Thymus (tissue), 11 donors: ENCODE data around the gene COPRS. TPM values are rescaled to one million over a fixed set of nuclear protein-coding genes. Genes with fewer than 3 reads are reported as not detected.

Source experiments
- DNase-seq, 9 donors: peaks; one replicate each; pipeline ENCODE4 v3.0.0-alpha.2; 2013; ENCODE audit warnings: low spot score in 9 of 9, low read depth in 6 of 9, missing footprints in 1 of 9
- H3K27ac ChIP-seq, 2 donors: one replicate each; pipeline ENCODE4 v1.5.1; 2013; ENCODE audit warnings: control low read depth in 1 of 2, low read depth in 1 of 2, low read length in 1 of 2, mild to moderate bottlenecking in 1 of 2, moderate library complexity in 1 of 2
- H3K27me3 ChIP-seq, 2 donors: one replicate each; pipeline ENCODE4 v1.5.1; 2013; ENCODE audit warnings: low read length in 1 of 2; ENCODE audit not compliant: control insufficient read depth in 2 of 2, insufficient read depth in 1 of 2
- H3K36me3 ChIP-seq, 2 donors: one replicate each; pipeline ENCODE4 v1.5.1; 2013; ENCODE audit warnings: low read length in 1 of 2, mild to moderate bottlenecking in 1 of 2, moderate library complexity in 1 of 2; ENCODE audit not compliant: control insufficient read depth in 2 of 2, insufficient read depth in 2 of 2
- H3K4me1 ChIP-seq, 2 donors: one replicate each; pipeline ENCODE4 v1.5.1; 2013; ENCODE audit warnings: low read length in 2 of 2; ENCODE audit not compliant: control insufficient read depth in 2 of 2, insufficient read depth in 2 of 2
- H3K4me3 ChIP-seq, 2 donors: one replicate each; pipeline ENCODE4 v1.5.1; 2013; ENCODE audit warnings: low read length in 2 of 2, control low read depth in 1 of 2, mild to moderate bottlenecking in 1 of 2
- H3K9me3 ChIP-seq, 2 donors: one replicate each; pipeline ENCODE4 v1.5.1; 2013; ENCODE audit warnings: low read length in 1 of 2, mild to moderate bottlenecking in 1 of 2; ENCODE audit not compliant: control insufficient read depth in 2 of 2, insufficient read depth in 1 of 2
- WGBS: extraction: QIAGEN DNeasy Blood & Tissue Kit; methylation state at CpG from one replicate; pipeline ENCODE4 v1.1.7; 2013; 5-methylcytosine and 5-hydroxymethylcytosine counted together
- polyA plus RNA-seq: library from polyadenylated mRNA; stranded (reverse); fragments of 200-250 nt; gene quantifications from one replicate; pipeline ENCODE4 v1.2.3, GENCODE V29; 2013
- total RNA-seq: library from RNA; stranded (reverse); fragments of 120-200 nt; gene quantifications from one replicate; pipeline ENCODE4 v1.2.4, GENCODE V29; 2013
- donor health status: healthy.

Gene COPRS
- total and polyA plus RNA-seq, 2 donors = 22.1 to 35.3 TPM

DNA sequence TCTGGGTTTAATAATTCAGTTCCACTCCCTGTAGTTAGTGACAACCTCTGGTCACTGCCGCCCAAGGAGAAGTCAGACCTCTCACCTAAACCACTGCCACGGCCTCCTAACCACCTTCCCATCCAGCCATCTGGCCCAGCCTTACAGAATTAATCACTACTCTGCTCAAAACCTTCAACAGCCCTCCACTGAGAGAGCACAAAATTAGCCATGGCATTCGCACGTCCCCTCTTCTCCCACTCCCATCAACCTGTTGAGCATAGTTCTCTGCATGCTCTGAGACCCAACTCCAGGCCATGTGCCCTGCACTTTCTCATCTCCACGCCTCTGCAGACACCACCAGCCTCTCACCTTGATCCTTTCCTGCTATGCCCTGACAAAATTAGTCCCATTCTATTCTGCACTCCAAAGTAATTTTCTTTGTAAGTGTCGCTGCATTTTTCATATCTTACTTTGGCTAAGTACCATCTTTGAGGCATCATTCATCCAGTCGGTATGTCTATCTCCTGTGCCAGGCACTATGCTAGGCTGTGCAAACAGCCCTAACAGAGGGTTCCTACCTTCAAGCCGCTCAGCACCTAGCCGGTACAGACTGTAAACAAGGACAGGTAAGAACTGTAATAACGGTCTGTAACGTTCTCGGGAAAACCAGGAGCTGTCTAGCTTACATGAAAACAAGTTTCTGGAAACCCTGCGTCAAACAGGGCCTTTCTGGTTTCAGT, 963 bp downstream of the COPRS start:
- peaks cover 0 to 5% of the 10 kb centered on the region in 2 donors for H3K27me3 ChIP-seq
- H3K4me3 ChIP-seq = peak overlapping the region; percentile 47 to 83
- WGBS = 52% methylated on average over 13 of the region's 13 CpGs
- peaks cover 11 to 15% of the 10 kb centered on the region in 2 donors for H3K4me1 ChIP-seq
- DNase-seq = peak in 1 of 9 donors; percentile 23
- no peaks in the 10 kb centered on the region for H3K9me3 ChIP-seq
- peaks cover 4 to 6% of the 10 kb centered on the region in 2 donors for H3K36me3 ChIP-seq
- H3K27ac ChIP-seq = no peak overlapping the region

DNA sequence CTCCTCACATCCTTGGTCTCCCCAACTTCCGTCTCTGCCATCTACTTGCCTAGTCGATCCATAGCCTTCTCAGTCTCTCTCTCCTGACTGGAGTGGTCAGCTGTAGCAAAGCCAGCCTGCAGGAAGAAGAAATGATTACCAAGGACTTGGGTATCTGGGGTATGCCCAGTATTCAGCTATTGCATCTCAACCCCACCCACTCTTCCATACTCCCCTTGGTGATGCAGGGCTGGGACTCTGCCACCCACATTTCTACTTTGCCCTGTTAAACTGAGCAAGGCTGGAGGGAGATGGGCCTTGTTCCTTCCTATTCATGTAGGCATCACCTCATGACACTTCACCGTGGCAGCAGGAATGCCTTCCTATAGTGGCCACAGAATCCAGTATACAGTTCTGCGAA, 2.3 kb downstream of the COPRS start:
- Histone ChIP-seq H3K27ac (no peak overlapping the region), H3K36me3 (peaks cover 0 to 3% of the 10 kb centered on the region in 2 donors), H3K4me1 (peaks cover 11 to 15% of the 10 kb centered on the region in 2 donors), H3K9me3 (no peaks in the 10 kb centered on the region), H3K4me3 (no peak overlapping the region), H3K27me3 (peaks cover 0 to 5% of the 10 kb centered on the region in 2 donors)
- no peak for DNase-seq
- 99% methylated on average over 4 of the region's 4 CpGs for WGBS

DNA sequence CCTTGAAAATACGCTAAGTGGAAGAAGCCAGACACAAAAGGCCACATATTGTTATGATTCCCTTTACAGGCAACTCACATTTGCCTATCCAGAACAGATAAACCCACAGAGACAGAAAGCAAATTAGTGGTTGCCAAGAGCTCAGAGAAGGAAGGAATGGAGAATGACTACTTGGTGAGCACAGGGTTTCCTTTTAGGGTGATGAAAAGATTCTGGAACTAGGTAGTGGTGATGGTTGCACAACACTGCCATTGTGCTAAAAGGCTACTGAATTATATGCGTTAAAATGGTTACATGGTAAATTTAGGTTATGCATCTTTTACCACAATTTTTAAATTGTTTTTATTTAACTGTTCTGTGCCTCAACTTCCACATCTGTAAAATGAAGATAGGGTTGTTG, 4.4 kb downstream of the COPRS start:
- Histone ChIP-seq H3K4me3 (no peak overlapping the region), H3K27ac (no peak overlapping the region), H3K27me3 (peaks cover 0 to 5% of the 10 kb centered on the region in 2 donors), H3K4me1 (peaks cover 10 to 14% of the 10 kb centered on the region in 2 donors), H3K9me3 (no peaks in the 10 kb centered on the region), H3K36me3 (peaks cover 0 to 3% of the 10 kb centered on the region in 2 donors)
- no peak for DNase-seq
- 99% methylated on average over 2 of the region's 2 CpGs for WGBS

DNA sequence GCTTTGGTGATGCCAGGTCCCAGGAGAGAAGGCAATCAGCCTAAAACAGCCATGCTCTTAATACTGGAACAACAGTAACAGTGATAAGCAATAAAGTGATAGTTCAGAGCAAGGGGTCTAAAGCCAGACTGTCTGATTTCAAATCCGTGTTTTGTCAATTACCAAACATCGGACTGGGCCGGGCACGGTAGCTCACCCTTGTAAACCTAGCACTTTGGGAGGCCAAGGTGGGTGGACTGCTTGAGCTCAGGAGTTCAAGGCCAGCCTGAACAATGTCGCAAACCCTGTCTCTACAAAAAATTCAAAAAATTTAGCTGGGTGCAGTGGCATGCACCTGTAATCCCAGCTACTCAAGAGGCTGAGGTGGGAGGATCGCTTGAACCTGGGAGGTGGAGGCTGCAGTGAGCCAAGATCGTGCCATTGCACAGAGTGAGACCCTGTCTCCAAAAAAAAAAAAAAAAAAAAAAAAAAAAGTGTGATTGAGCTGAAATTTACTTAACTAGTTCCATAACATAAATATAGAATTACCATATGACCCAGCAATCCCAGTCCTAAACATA, 5.1 kb downstream of the COPRS start:
- peaks cover 0 to 3% of the 10 kb centered on the region in 2 donors for H3K36me3 ChIP-seq
- DNase-seq = no peak
- H3K4me3 ChIP-seq = no peak overlapping the region
- no peak overlapping the region for H3K27ac ChIP-seq
- WGBS = 89% methylated on average over 7 of the region's 7 CpGs
- peaks cover 6 to 9% of the 10 kb centered on the region in 2 donors for H3K4me1 ChIP-seq
- no peaks in the 10 kb centered on the region for H3K9me3 ChIP-seq
- H3K27me3 ChIP-seq = peaks cover 0 to 5% of the 10 kb centered on the region in 2 donors

DNA sequence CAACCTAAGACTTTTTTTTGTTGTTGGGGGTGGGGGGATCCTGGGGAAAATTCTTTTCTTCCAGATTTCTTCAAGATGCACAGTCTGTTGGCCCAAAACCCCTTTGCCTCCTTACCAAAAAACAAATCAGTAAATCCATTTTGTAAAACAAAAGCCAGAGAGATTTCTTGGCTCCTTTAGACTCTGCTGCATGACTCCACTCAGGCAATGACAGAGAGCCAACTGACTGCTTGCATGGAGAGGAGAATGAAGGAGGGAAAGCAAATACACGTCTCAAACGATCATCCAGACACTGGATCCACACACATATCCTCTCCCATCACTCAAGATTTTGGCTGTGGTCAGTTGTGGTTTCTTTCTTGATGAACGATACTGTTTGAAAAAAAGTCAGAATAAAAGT, 13.8 kb downstream of the COPRS start:
- DNase-seq = no peak
- no peak overlapping the region for H3K27ac ChIP-seq
- H3K4me3 ChIP-seq = no peak overlapping the region
- 28% methylated on average over 3 of the region's 3 CpGs for WGBS
- peaks cover 0 to 2% of the 10 kb centered on the region in 2 donors for H3K27me3 ChIP-seq
- no peaks in the 10 kb centered on the region for H3K9me3 ChIP-seq
- peaks cover 0 to 5% of the 10 kb centered on the region in 2 donors for H3K4me1 ChIP-seq
- H3K36me3 ChIP-seq = no peaks in the 10 kb centered on the region

DNA sequence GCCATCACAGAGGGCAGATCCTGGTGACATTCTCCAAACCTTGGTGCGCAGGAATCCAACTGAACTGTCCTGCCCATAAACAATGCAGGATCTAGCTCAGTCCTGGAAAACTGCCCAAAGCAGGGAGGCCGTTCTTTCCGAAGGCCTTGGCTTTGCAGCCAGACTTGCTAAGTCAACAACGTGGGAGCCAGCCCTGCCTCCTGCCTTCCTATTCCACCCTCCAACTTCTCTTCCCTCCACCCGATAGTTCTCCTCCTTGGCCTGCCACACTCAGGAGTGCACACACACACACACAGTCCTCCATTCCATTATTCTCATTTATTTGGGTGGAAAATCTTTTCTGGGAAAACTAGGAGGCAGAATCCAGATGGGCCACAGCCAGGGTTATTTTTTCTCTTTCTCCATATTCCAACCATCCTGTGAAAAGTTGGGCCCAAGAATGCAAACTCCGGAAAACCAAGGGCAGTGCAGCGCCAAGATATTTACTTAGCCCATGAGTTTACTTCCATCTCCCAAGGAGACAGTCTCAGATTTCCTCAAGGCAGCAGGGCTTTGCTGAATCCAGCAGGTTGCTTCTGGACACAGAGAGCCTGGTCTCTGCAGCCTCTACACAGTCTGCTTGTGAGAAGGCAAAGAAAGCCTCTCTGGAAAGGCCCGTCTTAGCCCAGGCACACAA, 15.8 kb downstream of the COPRS start:
- no peaks in the 10 kb centered on the region for H3K9me3 ChIP-seq
- WGBS = 90% methylated on average over 8 of the region's 8 CpGs
- peaks cover 0 to 2% of the 10 kb centered on the region in 2 donors for H3K27me3 ChIP-seq
- no peak overlapping the region for H3K27ac ChIP-seq
- DNase-seq = no peak
- no peaks in the 10 kb centered on the region for H3K36me3 ChIP-seq
- no peak overlapping the region for H3K4me3 ChIP-seq
- peaks cover 0 to 5% of the 10 kb centered on the region in 2 donors for H3K4me1 ChIP-seq

DNA sequence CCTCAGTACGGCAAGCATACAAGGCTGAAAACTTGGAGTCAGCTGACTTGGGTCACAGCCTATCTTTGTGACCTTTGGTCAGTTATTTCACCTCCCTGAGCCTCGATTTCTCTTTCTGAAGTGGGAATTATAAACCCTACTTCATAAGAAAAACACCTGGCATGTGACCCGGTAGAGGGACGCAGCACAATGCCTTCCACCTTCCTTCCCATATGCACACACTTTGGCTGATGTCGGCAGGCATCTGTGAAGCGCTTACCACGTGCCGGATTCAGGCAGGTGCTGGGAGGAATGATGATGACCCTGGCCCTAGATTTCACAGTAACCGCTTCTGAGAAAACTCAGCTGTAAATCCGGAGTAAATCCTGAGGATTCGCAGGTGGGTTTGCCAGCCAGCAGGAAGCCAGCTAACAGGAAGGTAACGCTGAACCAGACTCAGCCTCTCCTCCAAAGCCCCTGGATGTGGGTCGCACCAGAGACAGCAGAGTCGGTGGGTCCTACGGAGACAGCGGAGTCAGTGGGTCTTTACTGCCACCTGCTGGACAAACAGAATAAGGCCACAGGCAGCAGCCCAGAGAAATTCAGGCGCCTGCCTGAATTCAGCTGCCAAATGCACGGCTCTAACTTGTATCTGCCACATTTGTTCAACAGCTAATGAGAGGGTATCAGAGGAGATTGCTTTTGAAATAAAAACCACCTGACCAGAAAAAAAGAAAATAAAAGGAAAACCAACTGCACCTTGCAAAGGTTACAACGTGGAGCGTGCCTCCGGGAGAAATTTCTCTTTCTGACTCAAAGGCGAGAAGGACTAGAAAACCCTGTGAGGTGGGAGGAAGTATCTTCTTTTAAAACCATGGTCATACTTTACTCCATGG, 16.6 kb downstream of the COPRS start:
- Histone ChIP-seq H3K4me3 (no peak overlapping the region), H3K4me1 (peaks cover 0 to 5% of the 10 kb centered on the region in 2 donors), H3K27ac (no peak overlapping the region), H3K36me3 (no peaks in the 10 kb centered on the region), H3K9me3 (no peaks in the 10 kb centered on the region), H3K27me3 (peaks cover 0 to 2% of the 10 kb centered on the region in 2 donors)
- peak; percentile 50 to 87 (median 71) for DNase-seq
- WGBS = 33% methylated on average over 22 of the region's 22 CpGs

DNA sequence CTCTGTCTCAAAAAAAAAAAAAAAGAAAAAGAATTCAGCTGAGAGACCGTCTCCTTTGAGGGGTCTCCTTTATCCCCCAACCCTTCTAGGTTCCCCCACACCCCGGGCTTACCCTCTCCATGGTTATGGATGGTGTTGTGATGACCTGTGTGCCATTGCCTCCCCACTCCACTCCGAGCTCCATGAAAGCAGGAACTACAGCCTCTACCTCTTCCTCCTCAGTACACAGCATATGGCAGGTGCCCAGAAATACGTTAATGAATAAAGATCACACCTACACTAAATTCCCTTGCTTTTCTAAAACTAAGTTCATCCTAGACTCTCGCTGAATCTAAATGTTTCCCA, 17.2 kb downstream of the COPRS start:
- peaks cover 0 to 5% of the 10 kb centered on the region in 2 donors for H3K4me1 ChIP-seq
- H3K36me3 ChIP-seq = no peaks in the 10 kb centered on the region
- H3K4me3 ChIP-seq = no peak overlapping the region
- peaks cover 0 to 2% of the 10 kb centered on the region in 2 donors for H3K27me3 ChIP-seq
- no peak for DNase-seq
- no peaks in the 10 kb centered on the region for H3K9me3 ChIP-seq
- WGBS = 89% methylated on average over 5 of the region's 5 CpGs
- no peak overlapping the region for H3K27ac ChIP-seq
